Activated T-cell treated with anti-CD3 and anti-CD28 coated beads, Interleukin-2, amount 50 U/mL, for 48 hours (primary cell): ENCODE results near the gene KRT73.

ENCODE experiments used
- DNase-seq, 2 experiments: peaks; one replicate each; pipeline ENCODE4 v3.0.0-alpha.2; 2020

KRT73 gene

GRCh38 chr12:52564582-52564981 is 53.8 kb downstream of the KRT73 start:
- no peak for DNase-seq

DNA sequence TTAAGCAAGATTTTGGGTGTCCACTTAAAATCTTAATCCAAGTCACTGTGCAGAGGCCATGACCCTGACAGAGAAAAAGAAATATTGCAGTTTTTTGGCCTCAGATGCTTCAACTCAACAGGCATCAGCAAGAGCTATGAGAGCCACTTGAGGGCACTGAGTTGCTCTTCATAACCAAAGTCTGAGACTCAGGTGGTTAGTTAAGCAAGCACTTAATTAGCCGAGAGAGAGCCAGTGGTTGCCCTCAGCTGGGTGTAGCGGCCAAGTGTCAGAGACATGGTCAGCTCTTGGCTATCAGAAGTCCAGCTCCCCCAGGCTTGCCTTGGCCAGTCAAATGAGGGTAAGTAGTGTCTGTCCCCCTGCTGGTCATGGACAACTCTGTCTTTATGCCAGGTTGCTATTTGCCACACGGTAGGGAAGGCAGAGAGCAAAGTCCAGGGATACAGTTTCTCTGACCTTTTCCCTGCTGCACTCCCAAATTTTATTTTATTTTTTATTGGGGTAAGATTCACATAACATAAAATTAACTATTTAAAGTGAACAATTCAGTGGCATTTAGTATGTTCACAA is 56.4 kb downstream of the KRT73 start:
- no peak for DNase-seq

- no peak for DNase-seq
Measured at GRCh38 chr12:52559979-52560378, 58.4 kb downstream of the KRT73 start.

- DNase-seq: no peak
Measured at GRCh38 chr12:52558781-52559445, 59.4 kb downstream of the KRT73 start.
